RPMI7951 (cell line): ENCODE results near the gene POTEJ. TPM values are rescaled to one million over a fixed set of nuclear protein-coding genes. Genes with fewer than 3 reads are reported as not detected.
"Not testable (repeated sequence)": the region's sequence is repeated elsewhere in the genome, so short reads cannot be mapped to it uniquely, and the experiment has no call there.

Experiments
- DNase-seq: peaks from one replicate; pipeline ENCODE4 v3.0.0-alpha.2; 2012; ENCODE audit warnings: low read depth
- total RNA-seq: library from RNA; depleted of rRNA; stranded (reverse); fragments of >200 nt; shearing (Covaris generic); gene quantifications from 2 replicates; pipeline ENCODE4 v1.2.3, GENCODE V29; 2014; rRNA removed

Gene POTEJ
- total RNA-seq, result not detected in 2 replicates

DNA sequence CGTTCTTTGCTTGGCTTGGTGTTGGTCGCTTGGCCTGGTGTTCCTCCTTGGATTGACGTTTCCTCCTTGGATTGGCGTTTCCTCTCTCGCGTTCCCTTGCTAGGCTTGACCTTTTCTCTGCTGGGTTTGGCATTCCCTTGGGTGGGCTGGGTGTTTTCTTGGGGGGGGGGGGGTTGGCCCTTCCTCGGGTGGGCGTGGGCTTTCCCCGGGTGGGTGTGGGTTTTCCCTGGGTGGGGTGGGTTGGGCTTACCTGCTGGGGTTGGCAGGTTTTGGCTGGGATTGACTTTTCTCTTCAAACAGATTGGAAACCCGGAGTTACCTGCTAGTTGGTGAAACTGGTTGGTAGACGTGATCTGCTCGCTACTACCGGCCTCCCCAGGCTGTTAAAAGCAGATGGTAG, at the start of gene POTEJ:
Gene POTEJ (plus strand): TSS at position 301 of the 400 bp plus-strand sequence. CDS start 93 bp downstream, at position 394.
- not testable (repeated sequence) for DNase-seq

DNA sequence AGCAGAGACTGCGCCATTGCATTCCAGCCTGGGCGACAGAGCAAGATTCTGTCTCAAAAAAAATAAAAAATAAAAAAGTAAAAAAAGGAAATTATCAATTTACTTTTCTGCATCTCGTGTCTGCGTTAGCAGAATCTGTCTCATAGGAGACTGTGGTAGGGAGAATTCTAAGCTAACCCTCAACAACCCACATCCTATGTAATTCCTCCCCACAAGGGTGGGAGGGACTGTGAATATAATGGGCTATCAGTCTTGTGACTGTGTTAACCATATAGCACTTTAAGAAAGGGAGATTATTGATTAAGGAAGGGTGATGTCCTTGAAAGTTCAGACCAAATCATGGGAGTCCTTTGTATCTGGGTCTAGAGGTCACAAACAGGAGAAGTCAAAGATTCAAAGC, 45.1 kb upstream of the POTEJ start:
- DNase-seq, result not testable (repeated sequence)

DNA sequence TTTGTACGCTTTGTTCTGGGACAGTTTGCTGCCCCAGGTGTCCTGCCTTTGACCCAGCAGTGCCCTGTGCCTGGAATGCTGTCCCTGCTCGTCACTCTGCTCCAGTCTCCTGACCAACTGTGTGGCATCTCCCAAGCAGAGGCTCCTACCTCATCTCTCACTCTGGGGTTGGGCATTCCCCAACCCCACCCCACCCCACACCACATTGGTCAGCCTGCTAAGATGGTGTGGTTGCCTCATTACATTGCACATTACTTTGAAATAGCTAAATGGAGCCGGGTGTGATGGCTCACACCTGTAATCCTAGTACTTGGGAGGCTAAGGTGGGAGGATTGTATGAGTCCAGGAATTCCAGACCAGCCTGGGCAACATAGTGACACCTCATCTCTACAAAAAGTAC, 39.3 kb upstream of the POTEJ start:
- not testable (repeated sequence) for DNase-seq

DNA sequence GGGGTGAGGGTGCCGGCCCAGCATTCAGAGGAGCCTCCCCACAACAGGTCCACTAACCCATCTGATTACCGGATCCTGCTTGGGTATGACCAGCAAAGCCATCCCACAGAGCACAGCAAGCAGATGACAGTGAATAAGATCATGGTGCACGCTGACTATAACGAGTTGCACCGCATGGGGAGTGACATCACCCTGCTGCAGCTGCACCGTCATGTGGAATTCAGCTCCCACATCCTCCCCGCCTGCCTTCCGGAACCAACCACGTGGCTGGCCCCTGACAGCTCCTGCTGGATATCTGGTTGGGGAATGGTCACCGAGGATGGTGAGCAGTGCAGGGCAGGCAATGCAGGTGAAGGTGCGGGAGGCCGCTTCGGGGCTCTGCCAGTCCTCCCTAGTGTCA, 37.0 kb upstream of the POTEJ start:
- DNase-seq, result not testable (repeated sequence)

DNA sequence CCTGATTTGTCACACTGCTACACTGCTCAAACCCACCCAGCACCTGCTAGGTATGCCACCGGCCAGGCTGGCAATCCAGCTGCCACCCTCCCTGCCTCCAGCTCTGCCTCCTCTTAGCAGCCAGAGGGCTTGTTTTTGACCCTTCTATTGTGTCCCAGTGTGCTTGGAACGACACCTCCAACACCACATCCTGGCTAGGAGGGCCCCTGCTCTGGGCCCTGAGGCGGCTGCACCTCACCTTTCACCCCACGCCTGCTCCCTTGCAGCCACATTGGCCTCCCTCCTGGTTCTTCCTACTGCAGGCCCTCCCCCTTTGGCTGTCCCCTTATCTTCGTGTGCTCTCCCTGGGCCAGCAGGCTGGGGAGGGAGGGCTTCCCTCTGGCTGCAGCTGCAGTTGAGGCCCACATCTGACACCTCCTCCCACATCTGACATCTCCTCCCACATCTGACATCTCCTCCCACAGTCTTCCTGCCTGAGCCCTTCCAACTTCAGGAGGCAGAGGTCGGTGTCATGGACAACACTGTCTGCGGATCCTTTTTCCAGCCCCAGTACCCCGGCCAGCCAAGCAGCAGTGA, 34.9 kb upstream of the POTEJ start:
- not testable (repeated sequence) for DNase-seq

DNA sequence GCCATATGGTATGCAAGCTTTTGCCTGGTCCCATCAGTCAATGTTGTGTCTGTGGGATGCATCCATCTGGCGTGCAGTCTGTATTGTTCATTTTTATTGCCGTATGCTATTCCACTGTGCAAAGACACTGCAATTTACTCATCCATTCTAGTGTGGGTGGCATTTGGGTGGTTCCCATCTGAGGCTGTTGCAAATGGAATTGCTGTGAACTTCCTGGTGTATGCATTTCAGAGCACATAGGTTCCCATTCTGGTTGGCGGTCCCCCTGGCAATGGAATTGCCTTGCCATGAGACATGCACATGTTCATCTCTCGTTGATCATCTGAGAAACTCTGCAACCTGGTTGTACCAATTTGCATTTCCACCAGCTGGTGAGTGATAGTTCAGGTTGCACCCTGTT, 33.7 kb upstream of the POTEJ start:
- not testable (repeated sequence) for DNase-seq

DNA sequence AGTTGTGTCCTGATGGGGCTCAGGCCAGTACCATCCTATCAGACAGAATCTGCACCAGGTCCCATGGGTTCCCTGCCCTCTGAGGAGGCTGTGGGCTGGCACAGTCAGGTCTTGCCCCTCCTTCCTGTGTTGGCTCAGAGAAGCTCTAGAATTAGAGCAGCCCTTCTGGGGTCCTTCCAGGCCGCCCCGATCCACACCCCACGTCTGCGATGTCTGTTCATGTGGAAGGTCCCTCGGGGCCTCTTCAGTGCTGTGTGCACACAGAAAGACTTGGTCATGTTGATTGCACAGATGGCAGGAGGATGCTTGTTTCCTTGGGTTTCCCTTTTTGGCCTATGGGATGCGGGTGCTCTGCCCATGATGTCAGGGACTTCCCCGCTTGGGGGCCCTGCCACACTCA, 32.1 kb upstream of the POTEJ start:
- DNase-seq, result not testable (repeated sequence)

DNA sequence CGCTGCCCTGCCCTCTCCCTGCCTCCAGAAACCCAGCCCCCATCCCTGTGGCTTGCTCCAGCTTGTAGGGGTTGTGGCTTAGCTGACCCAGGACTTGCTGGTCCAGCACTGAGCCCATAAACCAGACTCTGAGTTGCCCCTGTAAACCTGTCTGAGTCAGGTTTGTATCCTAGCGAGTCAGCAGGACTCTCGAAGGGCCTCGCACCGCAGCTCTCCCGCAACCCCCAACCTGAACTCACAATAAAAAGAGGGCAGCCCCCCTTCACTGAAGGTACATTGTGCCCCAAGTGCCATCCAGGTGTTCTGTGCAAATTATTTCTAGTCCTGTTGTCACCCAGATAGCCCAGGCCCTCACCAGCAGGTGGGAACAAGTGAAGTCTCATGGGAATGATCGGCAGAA, 29.7 kb upstream of the POTEJ start:
- DNase-seq, result not testable (repeated sequence)

DNA sequence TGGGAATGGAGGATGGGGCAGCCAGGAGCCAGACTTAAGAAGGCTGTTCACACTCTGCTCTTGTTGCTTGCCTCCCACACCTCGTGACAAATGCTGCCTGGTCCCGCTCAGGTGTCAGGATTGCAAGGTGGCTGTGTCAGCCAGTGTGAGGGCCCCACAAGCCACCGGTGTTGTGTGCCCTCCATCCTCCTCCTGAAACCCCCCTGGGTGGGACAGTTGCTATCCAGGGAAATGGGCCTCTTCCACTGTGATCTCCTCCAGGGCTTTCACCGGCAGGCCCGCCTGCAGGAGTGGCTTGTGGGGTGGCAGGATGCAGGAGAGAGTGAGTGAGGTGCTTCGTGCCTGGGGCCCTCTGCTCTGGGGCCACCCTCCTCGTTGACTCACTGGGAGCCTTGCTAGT, 28.3 kb upstream of the POTEJ start:
- not testable (repeated sequence) for DNase-seq

DNA sequence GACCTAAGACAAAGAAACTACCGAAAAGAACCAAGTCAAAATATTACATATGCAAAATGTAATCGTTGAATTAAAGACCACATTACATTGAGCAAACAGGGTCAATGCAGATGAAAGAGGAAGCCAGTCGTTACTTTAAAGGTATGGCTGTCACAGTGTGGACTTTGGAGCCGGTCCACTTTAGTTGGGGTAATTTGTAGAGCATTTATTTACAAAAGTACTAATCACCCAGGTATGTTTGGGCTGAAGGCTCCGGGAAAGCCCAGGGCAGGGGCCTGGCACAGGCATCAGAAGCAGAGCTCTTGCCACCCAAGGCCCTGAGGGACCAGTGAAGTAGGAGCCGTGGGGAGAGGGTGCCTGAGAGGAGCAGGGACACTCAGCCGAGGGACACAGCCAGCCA, 27.7 kb upstream of the POTEJ start:
- not testable (repeated sequence) for DNase-seq

DNA sequence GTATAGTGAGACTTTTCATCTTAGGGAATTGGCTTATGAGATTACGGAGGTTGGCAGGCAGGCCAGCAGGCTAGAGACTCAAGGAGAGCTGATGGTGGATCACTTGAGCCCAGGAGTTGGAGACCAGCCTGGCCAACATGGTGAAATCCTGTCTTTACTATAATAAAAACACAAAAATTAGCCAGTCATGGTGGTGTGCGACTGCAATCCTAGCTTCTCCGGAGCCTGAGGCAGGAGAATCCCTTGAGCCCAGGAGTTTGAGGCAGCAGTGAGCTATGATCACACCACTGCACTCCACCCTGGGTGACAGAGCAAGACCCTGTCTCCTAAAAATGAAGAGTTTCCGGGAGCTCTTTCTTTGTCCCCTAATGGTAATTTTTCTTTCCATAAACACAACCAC, 26.5 kb upstream of the POTEJ start:
- DNase-seq, result not testable (repeated sequence)

DNA sequence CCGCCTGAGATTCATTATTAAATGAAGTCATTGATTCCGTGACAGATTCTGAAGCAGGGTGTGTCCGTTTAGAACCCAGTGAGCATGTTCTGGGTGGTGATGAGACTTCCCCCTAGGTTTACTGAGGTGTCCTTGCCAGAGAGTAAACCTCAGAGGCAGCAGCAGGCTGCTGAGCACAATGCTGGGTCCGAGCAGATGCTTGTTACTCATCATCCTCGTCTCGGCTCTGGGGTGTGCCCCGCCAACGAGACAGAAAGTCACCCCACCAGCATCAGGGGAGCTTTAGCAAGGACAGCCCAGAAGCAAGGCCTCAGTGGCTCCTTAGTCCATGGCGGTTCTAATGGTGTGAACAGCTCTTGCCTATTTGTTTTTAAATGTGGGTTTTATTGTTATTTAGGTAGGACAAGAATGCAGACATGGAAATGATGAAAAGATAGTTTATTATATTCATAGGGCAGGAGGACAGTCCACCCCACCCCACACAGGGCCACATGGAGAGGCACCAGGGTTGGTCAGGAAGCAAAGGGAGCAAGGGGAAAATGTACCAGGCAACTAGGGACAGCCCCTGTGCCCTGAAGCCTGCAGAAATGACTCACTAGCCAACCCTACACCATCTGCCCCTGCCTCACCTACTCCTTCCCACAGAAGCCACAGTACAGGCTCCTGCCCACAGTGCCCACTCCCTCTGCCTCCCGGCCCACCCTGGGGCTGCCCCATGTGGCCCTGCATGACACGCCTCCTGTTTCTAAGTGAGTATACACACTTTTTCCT, 22.4 kb upstream of the POTEJ start:
- not testable (repeated sequence) for DNase-seq

DNA sequence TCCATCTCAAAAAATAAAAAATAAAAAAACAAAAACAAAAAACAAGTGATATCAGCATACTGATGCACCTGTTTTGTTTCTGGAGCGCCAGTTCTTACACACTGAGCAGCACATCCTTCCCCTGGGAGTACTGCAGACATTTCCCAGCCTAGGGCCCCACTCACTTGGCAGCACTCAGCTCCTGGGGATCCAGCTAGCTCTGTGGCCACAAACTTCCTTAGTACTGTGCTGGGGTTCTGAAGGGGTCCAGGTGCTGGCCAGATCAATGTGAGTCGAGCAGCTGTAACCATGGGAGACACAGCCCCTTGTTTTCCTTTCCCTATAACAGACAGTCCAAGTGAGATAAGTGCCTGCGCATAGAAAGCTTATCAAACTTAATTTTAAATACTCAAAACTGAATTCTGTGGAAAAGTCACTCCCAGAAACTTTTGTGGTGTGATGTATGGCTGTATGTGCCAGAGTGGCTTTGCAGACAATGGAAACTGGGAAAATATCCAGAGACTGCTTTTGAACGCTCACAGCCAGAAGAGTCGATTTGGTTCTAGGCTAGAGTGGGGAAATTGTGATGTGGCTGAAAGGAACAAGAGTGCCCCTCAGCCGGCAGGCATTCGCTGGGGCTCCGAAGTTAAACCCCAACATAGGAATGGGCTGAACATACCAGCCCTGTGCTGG, 20.9 kb upstream of the POTEJ start:
- DNase-seq, result not testable (repeated sequence)

DNA sequence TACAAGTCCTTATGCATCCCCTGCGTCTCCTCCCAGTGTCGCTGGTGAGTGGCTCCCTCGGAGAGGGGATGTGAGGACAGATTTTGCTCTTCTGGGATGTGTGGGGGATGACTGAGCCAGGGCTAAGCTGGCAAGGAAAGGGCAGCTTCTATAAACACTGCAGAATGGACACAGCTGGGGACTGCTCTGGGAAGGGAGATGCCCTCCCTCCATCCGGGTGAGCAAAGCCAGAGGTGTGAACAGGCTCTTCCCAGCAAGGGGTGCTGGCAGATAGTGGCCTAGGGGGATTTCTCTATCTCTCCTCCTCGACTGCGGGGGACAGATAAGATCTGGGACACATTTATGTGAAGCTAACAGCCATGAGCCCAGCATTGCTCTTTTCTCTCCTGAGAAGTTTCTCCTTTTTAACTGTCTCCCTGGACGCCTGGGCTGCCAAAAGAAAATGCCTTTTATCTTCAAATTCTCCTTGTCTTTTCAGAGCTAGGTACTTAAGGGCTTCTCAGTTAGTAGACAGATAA, 20.3 kb upstream of the POTEJ start:
- not testable (repeated sequence) for DNase-seq

DNA sequence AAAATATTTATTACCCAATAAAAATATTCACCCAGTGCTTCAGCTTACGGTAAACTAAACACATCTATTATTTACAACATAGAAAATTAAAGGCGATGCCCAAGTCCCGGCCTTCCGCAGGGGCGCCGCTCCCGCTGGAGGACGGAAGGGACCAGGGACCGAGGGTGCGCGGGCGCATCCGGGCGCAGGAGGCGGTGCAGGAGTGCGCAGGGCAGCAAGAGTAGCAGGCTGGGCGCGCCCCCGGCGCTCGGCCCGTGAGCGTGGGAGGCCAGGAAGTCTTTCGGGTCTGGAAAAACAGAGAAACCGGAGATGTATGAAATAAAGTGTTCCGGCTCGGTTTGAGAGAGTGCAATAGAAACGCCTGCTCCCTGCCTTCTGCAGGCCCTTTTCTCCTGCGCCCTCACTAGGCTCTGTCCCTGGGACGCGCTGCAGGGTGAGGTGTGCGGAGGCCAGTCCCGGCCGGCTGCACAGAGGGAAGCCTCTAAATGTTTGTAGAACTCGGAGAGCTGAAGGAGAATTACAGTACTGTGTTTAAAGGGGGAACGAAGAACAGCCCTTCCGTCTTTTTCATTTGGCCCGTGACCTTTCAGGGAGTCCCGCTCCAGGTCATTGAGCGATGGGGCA, 18.3 kb upstream of the POTEJ start:
- not testable (repeated sequence) for DNase-seq

DNA sequence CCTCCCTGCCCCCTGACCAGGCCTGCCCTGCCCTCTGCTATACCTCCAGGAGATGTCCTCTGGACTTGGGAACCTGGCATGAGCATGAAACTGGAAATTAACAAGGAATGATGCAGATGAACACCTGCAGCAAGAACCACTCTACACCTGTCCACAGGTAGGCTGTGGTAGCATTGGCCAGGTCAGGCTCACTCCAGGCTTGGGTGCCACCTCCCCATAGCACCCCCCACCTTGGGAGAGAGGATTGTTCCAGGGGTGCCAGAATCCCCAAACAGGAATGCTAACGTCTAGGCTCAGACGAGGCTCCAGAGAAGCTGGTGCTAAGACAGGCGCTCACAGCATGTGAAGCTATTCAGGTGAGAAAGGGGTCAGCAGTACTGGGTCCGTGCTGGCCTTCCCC, 17.2 kb upstream of the POTEJ start:
- DNase-seq, result not testable (repeated sequence)

DNA sequence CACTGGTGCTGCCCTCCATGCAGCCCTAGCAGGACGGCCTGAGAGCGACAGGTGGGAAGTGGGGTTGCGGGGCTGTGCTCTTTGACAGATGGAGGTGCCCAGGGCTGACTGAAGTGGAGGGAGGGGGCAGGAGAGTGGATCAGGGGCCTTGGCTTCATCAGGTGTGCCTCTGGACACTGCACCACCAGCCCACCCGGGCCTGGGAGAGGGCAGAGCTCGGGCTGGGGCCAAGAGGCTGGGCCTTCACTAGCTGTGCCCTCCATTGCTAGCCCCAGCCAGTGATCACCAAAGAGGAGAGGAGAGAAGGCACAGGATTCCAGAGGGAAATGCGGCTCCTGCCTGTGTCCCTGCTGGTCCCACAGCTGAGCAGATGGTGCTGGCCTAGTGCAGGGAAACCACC, 14.5 kb upstream of the POTEJ start:
- DNase-seq, result not testable (repeated sequence)

DNA sequence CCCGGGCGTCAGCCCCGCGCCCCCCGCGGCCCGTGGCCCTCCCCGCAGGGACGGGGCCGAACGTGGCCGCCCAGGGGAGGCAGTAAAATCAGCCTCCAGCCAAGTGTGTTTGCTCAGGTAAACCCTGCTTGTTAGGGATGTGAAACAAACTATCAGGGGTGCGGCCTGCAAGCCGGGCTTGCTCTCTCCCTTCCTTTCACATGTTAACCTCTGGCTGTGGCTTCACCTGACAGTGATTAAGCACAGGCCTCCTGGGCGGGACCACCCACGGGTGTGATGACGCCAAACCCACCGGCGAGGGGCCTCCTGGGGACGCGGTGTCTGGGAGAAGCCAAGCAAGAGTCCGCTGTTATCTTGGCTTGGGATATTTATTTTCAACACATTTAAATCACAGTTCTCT, 13.2 kb upstream of the POTEJ start:
- not testable (repeated sequence) for DNase-seq

DNA sequence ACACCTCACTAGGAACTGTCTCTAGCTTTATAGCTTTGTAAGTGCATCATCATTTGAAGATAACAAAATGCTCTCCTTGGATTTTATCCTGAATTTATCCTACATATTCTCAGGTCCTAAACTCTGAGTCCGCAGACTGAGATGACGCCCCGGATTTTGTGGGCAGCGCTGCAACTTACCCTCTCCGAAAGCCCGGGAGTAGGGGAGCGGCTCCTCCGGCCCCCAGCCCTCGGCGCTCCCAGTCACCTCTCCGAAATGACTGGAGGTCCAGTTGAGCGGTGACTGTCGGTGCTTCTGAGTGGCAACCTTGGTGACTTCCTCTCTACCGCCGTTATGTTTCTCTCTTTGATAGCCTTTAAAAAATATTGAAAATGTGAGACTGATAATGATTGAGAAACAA, 12.8 kb upstream of the POTEJ start:
- not testable (repeated sequence) for DNase-seq

DNA sequence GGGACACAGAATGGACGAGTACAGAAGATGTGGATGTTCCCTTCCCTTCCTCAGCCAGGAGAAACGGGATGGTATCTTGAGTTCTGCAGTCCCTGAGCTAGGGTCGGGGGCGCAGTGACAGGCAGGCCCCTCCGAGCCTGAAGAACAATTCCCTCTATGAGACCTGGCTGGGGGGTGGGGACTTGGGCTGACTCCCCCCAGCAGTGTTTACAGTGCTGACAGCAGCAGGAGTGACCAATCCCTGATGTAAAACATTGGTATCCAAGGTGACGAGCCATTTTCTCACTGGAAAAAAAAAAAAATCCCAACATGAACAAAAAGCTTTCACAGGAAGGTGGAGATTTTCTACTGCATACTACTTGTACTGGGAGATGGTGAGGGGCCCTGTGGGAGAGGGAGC, 11.8 kb upstream of the POTEJ start, which contains the start of gene CFC1:
Gene CFC1 (minus strand): TSS at position 183 of the 400 bp plus-strand sequence. CDS start 288 bp downstream, outside the sequence.
- DNase-seq, result not testable (repeated sequence)

DNA sequence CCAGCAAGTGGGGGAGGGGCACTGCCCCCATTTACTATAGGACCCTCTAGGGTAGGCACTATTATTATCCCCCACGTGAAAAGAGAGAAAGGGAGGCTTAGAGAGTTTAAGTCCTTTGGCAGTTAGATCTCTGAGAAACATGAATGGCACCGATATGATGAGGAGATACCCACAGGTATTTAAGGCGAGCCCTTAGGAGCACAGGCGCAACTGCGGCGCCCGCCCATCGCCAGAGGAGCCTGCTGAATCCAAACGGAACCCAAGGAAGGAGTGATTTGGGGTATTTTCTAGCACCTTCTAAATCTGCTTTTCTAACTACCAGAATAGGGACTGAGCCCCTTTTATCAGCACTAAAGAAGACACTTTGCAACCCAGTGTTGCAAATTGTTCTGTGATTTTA, 11.3 kb upstream of the POTEJ start:
- not testable (repeated sequence) for DNase-seq
